ENCODE results near the gene TXNDC12. TPM values are rescaled to one million over a fixed set of nuclear protein-coding genes. Genes with fewer than 3 reads are reported as not detected.

Gene TXNDC12
- total and polyA plus RNA-seq, 12 donors: 15.6 to 34.9 (median 27.3) TPM

DNA sequence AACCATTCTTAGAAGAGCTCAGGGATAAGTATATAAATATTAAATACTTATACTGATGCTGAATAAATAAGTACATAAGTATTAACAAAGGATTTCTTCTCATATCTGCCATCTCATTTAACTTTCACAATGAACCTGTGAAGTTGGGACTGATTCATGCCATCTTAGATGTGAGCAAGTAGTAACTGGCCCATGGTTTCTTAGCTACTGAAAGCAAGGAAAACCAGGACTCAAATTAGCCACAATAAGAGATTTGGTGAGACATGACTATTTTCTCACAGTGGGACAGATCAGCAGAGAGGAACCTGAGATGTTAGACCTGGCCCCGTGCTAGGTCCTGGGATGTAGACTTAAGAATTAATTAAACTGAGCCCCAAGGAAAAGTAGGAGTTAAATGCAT is 56.3 kb downstream of the TXNDC12 start:
- H3K4me3 ChIP-seq: no peak overlapping the region
- H3K36me3 ChIP-seq: no peaks in the 10 kb centered on the region
- H3K27me3 ChIP-seq: peaks cover 0 to 29% (median 14%) of the 10 kb centered on the region in 7 donors
- 83 to 96% methylated on average over 1 of the region's 1 CpG for WGBS, 2 donors
- intact Hi-C loops (cut with DNase I): loop anchor here in 1 of 10 donors (5.0 kb wide), 1 partner anchor 96 kb away; no protein-coding TSS in a partner anchor
- H3K9me3 ChIP-seq: no peaks in the 10 kb centered on the region
- ATAC-seq (no peak), DNase-seq (no peak)
- TF ChIP-seq, protein P1, sequence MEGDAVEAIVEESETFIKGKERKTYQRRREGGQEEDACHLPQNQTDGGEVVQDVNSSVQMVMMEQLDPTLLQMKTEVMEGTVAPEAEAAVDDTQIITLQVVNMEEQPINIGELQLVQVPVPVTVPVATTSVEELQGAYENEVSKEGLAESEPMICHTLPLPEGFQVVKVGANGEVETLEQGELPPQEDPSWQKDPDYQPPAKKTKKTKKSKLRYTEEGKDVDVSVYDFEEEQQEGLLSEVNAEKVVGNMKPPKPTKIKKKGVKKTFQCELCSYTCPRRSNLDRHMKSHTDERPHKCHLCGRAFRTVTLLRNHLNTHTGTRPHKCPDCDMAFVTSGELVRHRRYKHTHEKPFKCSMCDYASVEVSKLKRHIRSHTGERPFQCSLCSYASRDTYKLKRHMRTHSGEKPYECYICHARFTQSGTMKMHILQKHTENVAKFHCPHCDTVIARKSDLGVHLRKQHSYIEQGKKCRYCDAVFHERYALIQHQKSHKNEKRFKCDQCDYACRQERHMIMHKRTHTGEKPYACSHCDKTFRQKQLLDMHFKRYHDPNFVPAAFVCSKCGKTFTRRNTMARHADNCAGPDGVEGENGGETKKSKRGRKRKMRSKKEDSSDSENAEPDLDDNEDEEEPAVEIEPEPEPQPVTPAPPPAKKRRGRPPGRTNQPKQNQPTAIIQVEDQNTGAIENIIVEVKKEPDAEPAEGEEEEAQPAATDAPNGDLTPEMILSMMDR (IDR thresholded peaks at IDR 0.05): no peak
- no peaks in the 10 kb centered on the region for H3K4me1 ChIP-seq
- H3K27ac ChIP-seq: no peak overlapping the region

- ATAC-seq: no peak
- WGBS, 2 donors: 41% methylated on average over 5 of the region's 5 CpGs
- TF ChIP-seq, protein P1 (IDR thresholded peaks at IDR 0.05): no peak
- intact Hi-C loops (cut with DNase I): loop anchor here in 1 of 10 donors (5.0 kb wide), 1 partner anchor 96 kb away; no protein-coding TSS in a partner anchor
- H3K27ac ChIP-seq: no peak overlapping the region
- H3K36me3 ChIP-seq: no peaks in the 10 kb centered on the region
- H3K9me3 ChIP-seq: no peaks in the 10 kb centered on the region
- peaks cover 0 to 32% (median 17%) of the 10 kb centered on the region in 7 donors for H3K27me3 ChIP-seq
- no peak overlapping the region for H3K4me3 ChIP-seq
- DNase-seq: no peak
- H3K4me1 ChIP-seq: no peaks in the 10 kb centered on the region
These were observed 57.0 kb downstream of the TXNDC12 start for GRCh38 chr1:51997974-51998382.

DNA sequence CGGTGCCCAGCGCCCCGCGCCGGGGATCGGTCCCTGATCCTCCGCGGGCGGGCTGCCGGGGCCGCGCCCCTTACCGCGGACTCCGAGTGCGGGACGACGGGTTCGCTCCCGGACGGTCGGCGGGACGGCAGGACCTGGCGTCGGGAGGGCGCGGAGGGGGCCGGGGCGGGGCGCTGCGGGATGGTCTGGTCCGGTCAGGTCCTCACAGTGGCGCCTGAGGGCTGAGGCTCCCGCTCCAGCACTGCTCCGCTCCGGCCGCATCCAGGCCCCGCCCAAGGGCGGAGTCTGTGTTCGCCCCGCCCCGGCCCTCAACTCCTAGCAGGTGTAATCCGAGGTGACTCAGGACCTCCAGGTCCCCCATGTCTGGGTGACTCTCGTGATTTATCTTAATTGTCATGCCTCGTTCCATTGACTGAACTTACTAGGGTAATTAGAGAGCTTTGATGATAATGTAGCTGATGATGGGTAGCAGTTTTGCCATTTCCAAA is 64.5 kb downstream of the TXNDC12 start, which contains the start of gene RAB3B:
Gene RAB3B, minus strand, starts transcription at position 223 of the 488 bp plus-strand sequence. CDS start 13,583 bp downstream, outside the sequence.
- TF ChIP-seq, protein P1 (IDR thresholded peaks at IDR 0.05): no peak
- no peak within 1 kb of the TSS for H3K27ac ChIP-seq
- peaks cover 0 to 6% (median 0%) of the 10 kb centered on the region in 9 donors for H3K4me1 ChIP-seq
- DNase-seq: peak; percentile 6 to 42
- H3K9me3 ChIP-seq: no peaks in the 10 kb centered on the region
- intact Hi-C loops (cut with DNase I): no loop called here
- WGBS, 2 donors: 1% methylated on average over 41 to 46 of the region's 46 CpGs
- H3K4me3 ChIP-seq: peak within 1 kb of the TSS; percentile 18 to 53 (median 42)
- peaks cover 5 to 57% (median 53%) of the 10 kb centered on the region in 7 donors for H3K27me3 ChIP-seq
- peak in 5 of 8 donors; percentile 39 to 80 (median 45) for ATAC-seq
- H3K36me3 ChIP-seq: no peaks in the 10 kb centered on the region

- WGBS, 2 donors: 8 to 10% methylated on average over 34 to 47 of the region's 47 CpGs
- H3K27ac ChIP-seq: no peak overlapping the region
- intact Hi-C loops (cut with DNase I): no loop called here
- H3K27me3 ChIP-seq: peaks cover 5 to 56% (median 50%) of the 10 kb centered on the region in 7 donors
- peak in 1 of 8 donors; percentile 15 for ATAC-seq
- peak overlapping the region; percentile 18 to 53 (median 42) for H3K4me3 ChIP-seq
- H3K9me3 ChIP-seq: no peaks in the 10 kb centered on the region
- DNase-seq: no peak
- TF ChIP-seq, protein P1 (IDR thresholded peaks at IDR 0.05): no peak
- peaks cover 0 to 6% (median 0%) of the 10 kb centered on the region in 9 donors for H3K4me1 ChIP-seq
- H3K36me3 ChIP-seq: no peaks in the 10 kb centered on the region
These were observed 65.2 kb downstream of the TXNDC12 start for GRCh38 chr1:51989582-51990477.
